DOHH2 (cell line): Measurements from ENCODE around the gene GPX7.

Experiments used
- H3F3A ChIP-seq: fragments of 200-600 bp; sonication (generic), shearing (Covaris generic); 2 replicates; pipeline ENCODE4 v1.6.0; 2016; ENCODE audit warnings: antibody characterized with exemption, mild to moderate bottlenecking; ENCODE audit not compliant: control insufficient read depth, insufficient read depth
- H3K27ac ChIP-seq: fragments of 200-600 bp; sonication (generic); 2 replicates; pipeline ENCODE4 v1.5.1; 2014; ENCODE audit warnings: low read depth, mild to moderate bottlenecking, low read length, moderate library complexity
- H3K27me3 ChIP-seq: fragments of 200-600 bp; sonication (generic); 2 replicates; pipeline ENCODE4 v1.6.1; 2014; ENCODE audit warnings: mild to moderate bottlenecking, low read length, mixed read lengths; ENCODE audit not compliant: control insufficient read depth
- H3K36me3 ChIP-seq: fragments of 200-600 bp; sonication (generic); 2 replicates; pipeline ENCODE4 v1.6.1; 2014; ENCODE audit warnings: mild to moderate bottlenecking, low read length, moderate library complexity, mixed read lengths; ENCODE audit not compliant: control insufficient read depth
- H3K4me1 ChIP-seq: fragments of 200-600 bp; sonication (generic); 2 replicates; pipeline ENCODE4 v1.6.1; 2014; ENCODE audit warnings: mild to moderate bottlenecking, low read length, mixed read lengths; ENCODE audit not compliant: control insufficient read depth
- H3K4me2 ChIP-seq: fragments of 200-600 bp; sonication (generic); 2 replicates; pipeline ENCODE4 v1.6.0; 2014; ENCODE audit warnings: mild to moderate bottlenecking, low read length, moderate library complexity
- H3K4me3 ChIP-seq: fragments of 200-600 bp; sonication (generic); 2 replicates; pipeline ENCODE4 v1.5.1; 2014; ENCODE audit warnings: mild to moderate bottlenecking, low read length, mixed read lengths
- H3K79me2 ChIP-seq: fragments of 200-600 bp; sonication (generic); 2 replicates; pipeline ENCODE4 v1.6.1; 2014; ENCODE audit warnings: mild to moderate bottlenecking, low read length, mixed read lengths; ENCODE audit not compliant: control insufficient read depth
- H3K9me2 ChIP-seq: fragments of 200-600 bp; sonication (generic); replicated peaks from 2 replicates; pipeline ENCODE4 v1.6.1; 2014; ENCODE audit warnings: mild to moderate bottlenecking, low read length, mixed read lengths; ENCODE audit not compliant: control insufficient read depth
- H3K9me3 ChIP-seq: fragments of 200-600 bp; sonication (generic); 2 replicates; pipeline ENCODE4 v1.6.1; 2014; ENCODE audit warnings: antibody characterized with exemption, low read length, mixed read lengths; ENCODE audit not compliant: control insufficient read depth, insufficient read depth
- H4K20me1 ChIP-seq: fragments of 200-600 bp; sonication (generic); 2 replicates; pipeline ENCODE4 v1.6.0; 2014; ENCODE audit warnings: low read depth, mild to moderate bottlenecking, antibody characterized with exemption, low read length, moderate library complexity; ENCODE audit not compliant: control insufficient read depth, insufficient read depth
- CTCF ChIP-seq: fragments of 200-600 bp; sonication (generic); IDR thresholded peaks from one replicate; pipeline ENCODE4 v1.5.1; 2014; ENCODE audit warnings: antibody characterized with exemption, mild to moderate bottlenecking, low read depth, low read length; ENCODE audit not compliant: poor library complexity, severe bottlenecking
- EZH2phosphoT487 ChIP-seq: fragments of 200-600 bp; sonication (generic); IDR thresholded peaks from 2 replicates; pipeline ENCODE4 v1.6.1; 2017; ENCODE audit warnings: borderline replicate concordance, mild to moderate bottlenecking, antibody characterized with exemption, low read length, moderate library complexity, mixed read lengths

The GPX7 gene

GRCh38 chr1:52645261-52645660 is 43.1 kb downstream of the GPX7 start:
- Histone ChIP-seq H3K27ac (no peak overlapping the region), H3K4me2 (no peak overlapping the region), H3K36me3 (no peaks in the 10 kb centered on the region), H3K4me3 (no peak overlapping the region), H3K27me3 (no peaks in the 10 kb centered on the region), H3F3A (no peaks in the 10 kb centered on the region), H3K79me2 (no peaks in the 10 kb centered on the region), H3K9me3 (no peaks in the 10 kb centered on the region), H3K4me1 (peaks cover 11% of the 10 kb centered on the region), H3K9me2 (no peaks in the 10 kb centered on the region), H4K20me1 (no peaks in the 10 kb centered on the region)
- TF ChIP-seq CTCF: no peak

GRCh38 chr1:52651904-52652303 is 49.7 kb downstream of the GPX7 start:
- no peaks in the 10 kb centered on the region for H3K27me3 ChIP-seq
- TF ChIP-seq CTCF (no peak), EZH2phosphoT487 (no peak)
- H3K4me3 ChIP-seq: no peak overlapping the region
- H3K27ac ChIP-seq: no peak overlapping the region
- no peaks in the 10 kb centered on the region for H3K9me2 ChIP-seq
- no peaks in the 10 kb centered on the region for H3K9me3 ChIP-seq
- no peaks in the 10 kb centered on the region for H3K4me1 ChIP-seq
- H3K36me3 ChIP-seq: no peaks in the 10 kb centered on the region
- no peaks in the 10 kb centered on the region for H4K20me1 ChIP-seq
- no peak overlapping the region for H3K4me2 ChIP-seq
- no peaks in the 10 kb centered on the region for H3F3A ChIP-seq
- H3K79me2 ChIP-seq: no peaks in the 10 kb centered on the region

- H3K27ac ChIP-seq: no peak overlapping the region
- no peaks in the 10 kb centered on the region for H3K79me2 ChIP-seq
- no peaks in the 10 kb centered on the region for H3K4me1 ChIP-seq
- H3K4me3 ChIP-seq: no peak overlapping the region
- H3F3A ChIP-seq: no peaks in the 10 kb centered on the region
- H3K27me3 ChIP-seq: no peaks in the 10 kb centered on the region
- no peaks in the 10 kb centered on the region for H3K36me3 ChIP-seq
- no peaks in the 10 kb centered on the region for H3K9me3 ChIP-seq
- no peaks in the 10 kb centered on the region for H3K9me2 ChIP-seq
- no peak for TF ChIP-seq EZH2phosphoT487
- TF ChIP-seq CTCF: no peak
- H3K4me2 ChIP-seq: no peak overlapping the region
- H4K20me1 ChIP-seq: no peaks in the 10 kb centered on the region
These were observed 51.2 kb downstream of the GPX7 start for GRCh38 chr1:52653207-52653849.

GRCh38 chr1:52654063-52654462 is 51.9 kb downstream of the GPX7 start:
- Histone ChIP-seq H3K4me3 (no peak overlapping the region), H3K27me3 (no peaks in the 10 kb centered on the region), H3F3A (no peaks in the 10 kb centered on the region), H3K9me3 (no peaks in the 10 kb centered on the region), H3K9me2 (no peaks in the 10 kb centered on the region), H3K4me2 (no peak overlapping the region), H3K36me3 (no peaks in the 10 kb centered on the region), H3K27ac (no peak overlapping the region), H4K20me1 (no peaks in the 10 kb centered on the region), H3K4me1 (no peaks in the 10 kb centered on the region), H3K79me2 (no peaks in the 10 kb centered on the region)
- no peak for TF ChIP-seq CTCF
- no peak for TF ChIP-seq EZH2phosphoT487
